HCT116 (cell line): ENCODE results near the gene PDSS2. TPM values are rescaled to one million over a fixed set of nuclear protein-coding genes. Genes with fewer than 3 reads are reported as not detected.

Experiments used
- ATAC-seq: fragments of 200-7000 bp; cut with Tn5 transposase; 2 replicates; pipeline ENCODE4 v1.9.1; 2020; ENCODE audit warnings: mild to moderate bottlenecking, moderate library complexity
- BruUV-seq: library from RNA; stranded (reverse); fragments of 400-500 nt; replicated peaks from 2 replicates; lab custom pipeline; 2021; lab: Mats Ljungman, UMichigan
- CTCF ChIA-PET: fragments of 300-600 bp; sonication (Branson Sonifier 250); formaldehyde crosslinking; loops from one replicate; lab custom pipeline; 2021; ENCODE audit warnings: antibody characterized with exemption; lab: Charles Lee
- POLR2A ChIA-PET: fragments of 300-600, 350-600 bp; sonication (Branson Sonifier 250); formaldehyde crosslinking; loops from one replicate; lab custom pipeline; 2021; ENCODE audit warnings: antibody characterized with exemption; lab: Charles Lee
- RAD21 ChIA-PET, 2 experiments: fragments of 300-600 bp; sonication (Branson Sonifier 250); formaldehyde crosslinking; loops; one replicate each; lab custom pipeline; 2023; ENCODE audit warnings: low total read pairs in 2 of 2; ENCODE audit not compliant: uncharacterized antibody in 2 of 2, unreplicated experiment in 2 of 2, low non-redundant PET in 1 of 2; lab: Charles Lee
- DNase-seq: peaks from one replicate; pipeline ENCODE4 v3.0.0-alpha.2; 2010; ENCODE audit warnings: low read depth, low spot score
- H2AFZ ChIP-seq: fragments of 200-600 bp; shearing (Covaris generic), sonication (generic); 2 replicates; pipeline ENCODE4 v1.6.1; 2017; ENCODE audit warnings: low read depth, mixed run types, mixed read lengths, antibody characterized with exemption, low read length; ENCODE audit not compliant: poor library complexity, severe bottlenecking
- H3K27ac ChIP-seq: 2 replicates; pipeline ENCODE4 v1.5.1; 2012; ENCODE audit warnings: low read depth, low read length
- H3K27me3 ChIP-seq: fragments of 200-600 bp; sonication (generic); 2 replicates; pipeline ENCODE4 v1.6.1; 2016; ENCODE audit warnings: mixed run types, low read length, mixed read lengths; ENCODE audit not compliant: insufficient read depth
- H3K36me3 ChIP-seq, 2 experiments: fragments of 200-500 bp in 1 of 2; fragments of 200-600 bp in 1 of 2; sonication (Bioruptor generic) in 1 of 2; sonication (generic) in 1 of 2; 2 replicates each; pipeline versions ENCODE4 v1.5.1 to v1.6.1; 2014 to 2016; ENCODE audit warnings: low read length in 2 of 2, inconsistent platforms in 1 of 2, mixed read lengths in 1 of 2, mixed run types in 1 of 2; ENCODE audit not compliant: insufficient read depth in 2 of 2, control insufficient read depth in 1 of 2
- H3K4me1 ChIP-seq, 2 experiments: fragments of 200-600 bp in 1 of 2; sonication (generic) in 1 of 2; 2 replicates each; pipeline versions ENCODE4 v1.5.1 to v1.6.1; 2012 to 2017; ENCODE audit warnings: low read length in 2 of 2, inconsistent platforms in 1 of 2, mild to moderate bottlenecking in 1 of 2, mixed read lengths in 1 of 2, mixed run types in 1 of 2, moderate library complexity in 1 of 2; ENCODE audit not compliant: insufficient read depth in 2 of 2, control insufficient read depth in 1 of 2
- H3K4me2 ChIP-seq: fragments of 200-600 bp; sonication (generic); 2 replicates; pipeline ENCODE4 v1.6.1; 2017; ENCODE audit warnings: mixed run types, low read length, mixed read lengths
- H3K4me3 ChIP-seq, 2 experiments: fragments of 200-600 bp in 1 of 2; sonication (generic) in 1 of 2; replicated peaks in 1 of 2; 2 replicates each; pipeline ENCODE4 v1.5.1; 2011 to 2016; ENCODE audit warnings: low read length in 2 of 2, control low read depth in 1 of 2, low read depth in 1 of 2, mild to moderate bottlenecking in 1 of 2, mixed read lengths in 1 of 2, mixed run types in 1 of 2
- H3K79me2 ChIP-seq: fragments of 200-600 bp; sonication (generic); 2 replicates; pipeline ENCODE4 v1.6.1; 2017; ENCODE audit warnings: mild to moderate bottlenecking, mixed run types, low read length, moderate library complexity, mixed read lengths; ENCODE audit not compliant: insufficient read depth
- H3K9ac ChIP-seq: fragments of 200-600 bp; sonication (generic); 2 replicates; pipeline ENCODE4 v1.6.1; 2016; ENCODE audit warnings: low read length, mixed read lengths
- H3K9me2 ChIP-seq: fragments of 200-600 bp; sonication (generic), shearing (Covaris generic); 2 replicates; pipeline ENCODE4 v1.6.1; 2017; ENCODE audit warnings: mixed run types, mild to moderate bottlenecking, moderate library complexity; ENCODE audit not compliant: insufficient read depth
- H3K9me3 ChIP-seq, 2 experiments: fragments of 200-500 bp in 1 of 2; fragments of 200-600 bp in 1 of 2; sonication (Bioruptor generic) in 1 of 2; sonication (generic) in 1 of 2; 2 replicates each; pipeline ENCODE4 v1.6.1; 2014 to 2017; ENCODE audit warnings: low read length in 2 of 2, mixed read lengths in 2 of 2, inconsistent platforms in 1 of 2, low read depth in 1 of 2, mild to moderate bottlenecking in 1 of 2, mixed run types in 1 of 2, moderate library complexity in 1 of 2; ENCODE audit not compliant: control insufficient read depth in 1 of 2, insufficient read depth in 1 of 2
- H4K20me1 ChIP-seq: fragments of 200-600 bp; sonication (generic), shearing (Covaris generic); 2 replicates; pipeline ENCODE4 v1.6.1; 2017; ENCODE audit warnings: mixed run types, mild to moderate bottlenecking, moderate library complexity; ENCODE audit not compliant: insufficient read depth
- CEBPB ChIP-seq: IDR thresholded peaks from 2 replicates; pipeline ENCODE4 v1.6.1; 2012; ENCODE audit warnings: low read depth
- EZH2 ChIP-seq: fragments of 200-600 bp; sonication (generic); IDR thresholded peaks from 2 replicates; pipeline ENCODE4 v1.6.1; 2017; ENCODE audit warnings: antibody characterized with exemption, mixed run types
- POLR2A ChIP-seq: IDR thresholded peaks from 2 replicates; pipeline ENCODE4 v1.7.0; 2011; ENCODE audit warnings: borderline replicate concordance; ENCODE audit not compliant: insufficient read depth, insufficient read length; ENCODE audit errors: extremely low read depth
- SIN3A ChIP-seq: IDR thresholded peaks from 2 replicates; pipeline ENCODE4 v1.6.1; 2012; ENCODE audit warnings: low read depth
- SP1 ChIP-seq: IDR thresholded peaks from 2 replicates; pipeline ENCODE4 v1.6.1; 2012; ENCODE audit warnings: low read depth
- ZNF274 ChIP-seq: fragments of 200-500 bp; sonication (Bioruptor generic); IDR thresholded peaks from 2 replicates; pipeline ENCODE4 v1.6.1; 2014; ENCODE audit warnings: mild to moderate bottlenecking, low read depth, low read length, inconsistent platforms
- intact Hi-C: fragments of 100-400 bp; cut with micrococcal nuclease; formaldehyde crosslinking; loops from 2 replicates; pipeline ENCODE4 v1.10.0; 2022
- total RNA-seq: library from RNA; stranded (reverse); gene quantifications from one replicate; pipeline ENCODE4 v1.2.1, GENCODE V29; 2021; ENCODE audit not compliant: unreplicated experiment
- TF ChIP-seq, protein P1 (sequence below): IDR thresholded peaks from 2 replicates; pipeline ENCODE4 v1.6.1; 2012; ENCODE audit warnings: low read depth
- TF ChIP-seq, protein P2 (sequence below): IDR thresholded peaks from 2 replicates; pipeline ENCODE4 v1.6.1; 2011; ENCODE audit warnings: mild to moderate bottlenecking, low read length, moderate library complexity; ENCODE audit not compliant: insufficient replicate concordance; ENCODE audit errors: extremely low read depth
- TF ChIP-seq, protein P3 (sequence below): IDR thresholded peaks from 2 replicates; pipeline ENCODE4 v1.6.1; 2012
- TF ChIP-seq, protein P4 (sequence below): IDR thresholded peaks from 2 replicates; pipeline ENCODE4 v1.6.1; 2012

The PDSS2 gene
- total RNA-seq, 1 experiment from 2014 or later: 12.2 TPM

DNA sequence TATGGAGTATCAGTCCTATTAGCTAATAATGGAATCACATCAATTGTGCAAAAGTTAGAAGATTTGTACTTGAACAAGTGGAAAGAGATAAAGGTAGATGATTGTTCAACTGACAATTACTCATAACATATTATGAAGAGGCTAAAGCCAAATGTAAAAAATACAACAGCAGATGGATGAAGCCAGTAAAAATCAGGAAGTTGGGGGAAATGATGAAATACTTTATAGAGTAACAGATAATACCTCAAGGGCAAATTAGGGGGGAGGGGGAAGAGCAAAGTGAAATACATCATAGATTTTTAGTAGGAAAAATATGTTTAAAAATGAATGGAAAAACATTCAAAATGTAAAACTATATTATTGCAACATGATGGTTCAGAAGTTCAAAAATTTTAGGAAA, 114.0 kb downstream of the PDSS2 start (continued):
- no peak for TF ChIP-seq ZNF274
- no peak for TF ChIP-seq CEBPB

DNA sequence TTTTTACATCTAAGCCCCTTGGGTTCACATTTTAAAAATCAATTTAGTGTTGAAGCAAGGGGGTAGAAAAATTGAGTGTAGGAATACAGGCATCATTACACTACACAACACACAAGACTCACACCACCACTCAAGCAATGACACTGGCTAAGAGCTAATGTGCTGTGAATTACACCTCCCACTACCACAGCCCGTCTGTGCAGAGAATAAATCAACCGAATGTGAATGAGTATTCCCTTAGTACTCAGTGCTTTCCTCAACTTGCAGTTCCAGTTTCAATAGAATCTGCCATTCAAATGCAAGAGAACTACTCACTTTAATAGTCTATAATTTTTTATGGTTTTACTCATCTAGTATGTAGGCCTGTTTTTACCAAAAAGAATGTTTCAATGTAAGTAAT, 114.4 kb downstream of the PDSS2 start:
- Histone ChIP-seq H3K27me3 (no peaks in the 10 kb centered on the region), H3K4me3 (no peak overlapping the region), H3K9ac (no peak overlapping the region), H3K4me2 (no peak overlapping the region), H3K4me1 (no peaks in the 10 kb centered on the region), H3K27ac (no peak overlapping the region), H3K36me3 (no peaks in the 10 kb centered on the region), H3K9me3 (no peaks in the 10 kb centered on the region), H3K9me2 (no peaks in the 10 kb centered on the region), H4K20me1 (no peaks in the 10 kb centered on the region), H3K79me2 (no peaks in the 10 kb centered on the region), H2AFZ (no peak overlapping the region)
- DNase-seq (no peak), ATAC-seq (no peak)
- BruUV-seq: no TSS peak
- TF ChIP-seq SIN3A (no peak), SP1 (no peak), POLR2A (no peak), CEBPB (no peak), EZH2 (no peak)
- TF ChIP-seq, protein P1, sequence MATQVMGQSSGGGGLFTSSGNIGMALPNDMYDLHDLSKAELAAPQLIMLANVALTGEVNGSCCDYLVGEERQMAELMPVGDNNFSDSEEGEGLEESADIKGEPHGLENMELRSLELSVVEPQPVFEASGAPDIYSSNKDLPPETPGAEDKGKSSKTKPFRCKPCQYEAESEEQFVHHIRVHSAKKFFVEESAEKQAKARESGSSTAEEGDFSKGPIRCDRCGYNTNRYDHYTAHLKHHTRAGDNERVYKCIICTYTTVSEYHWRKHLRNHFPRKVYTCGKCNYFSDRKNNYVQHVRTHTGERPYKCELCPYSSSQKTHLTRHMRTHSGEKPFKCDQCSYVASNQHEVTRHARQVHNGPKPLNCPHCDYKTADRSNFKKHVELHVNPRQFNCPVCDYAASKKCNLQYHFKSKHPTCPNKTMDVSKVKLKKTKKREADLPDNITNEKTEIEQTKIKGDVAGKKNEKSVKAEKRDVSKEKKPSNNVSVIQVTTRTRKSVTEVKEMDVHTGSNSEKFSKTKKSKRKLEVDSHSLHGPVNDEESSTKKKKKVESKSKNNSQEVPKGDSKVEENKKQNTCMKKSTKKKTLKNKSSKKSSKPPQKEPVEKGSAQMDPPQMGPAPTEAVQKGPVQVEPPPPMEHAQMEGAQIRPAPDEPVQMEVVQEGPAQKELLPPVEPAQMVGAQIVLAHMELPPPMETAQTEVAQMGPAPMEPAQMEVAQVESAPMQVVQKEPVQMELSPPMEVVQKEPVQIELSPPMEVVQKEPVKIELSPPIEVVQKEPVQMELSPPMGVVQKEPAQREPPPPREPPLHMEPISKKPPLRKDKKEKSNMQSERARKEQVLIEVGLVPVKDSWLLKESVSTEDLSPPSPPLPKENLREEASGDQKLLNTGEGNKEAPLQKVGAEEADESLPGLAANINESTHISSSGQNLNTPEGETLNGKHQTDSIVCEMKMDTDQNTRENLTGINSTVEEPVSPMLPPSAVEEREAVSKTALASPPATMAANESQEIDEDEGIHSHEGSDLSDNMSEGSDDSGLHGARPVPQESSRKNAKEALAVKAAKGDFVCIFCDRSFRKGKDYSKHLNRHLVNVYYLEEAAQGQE: no peak
- TF ChIP-seq, protein P2, sequence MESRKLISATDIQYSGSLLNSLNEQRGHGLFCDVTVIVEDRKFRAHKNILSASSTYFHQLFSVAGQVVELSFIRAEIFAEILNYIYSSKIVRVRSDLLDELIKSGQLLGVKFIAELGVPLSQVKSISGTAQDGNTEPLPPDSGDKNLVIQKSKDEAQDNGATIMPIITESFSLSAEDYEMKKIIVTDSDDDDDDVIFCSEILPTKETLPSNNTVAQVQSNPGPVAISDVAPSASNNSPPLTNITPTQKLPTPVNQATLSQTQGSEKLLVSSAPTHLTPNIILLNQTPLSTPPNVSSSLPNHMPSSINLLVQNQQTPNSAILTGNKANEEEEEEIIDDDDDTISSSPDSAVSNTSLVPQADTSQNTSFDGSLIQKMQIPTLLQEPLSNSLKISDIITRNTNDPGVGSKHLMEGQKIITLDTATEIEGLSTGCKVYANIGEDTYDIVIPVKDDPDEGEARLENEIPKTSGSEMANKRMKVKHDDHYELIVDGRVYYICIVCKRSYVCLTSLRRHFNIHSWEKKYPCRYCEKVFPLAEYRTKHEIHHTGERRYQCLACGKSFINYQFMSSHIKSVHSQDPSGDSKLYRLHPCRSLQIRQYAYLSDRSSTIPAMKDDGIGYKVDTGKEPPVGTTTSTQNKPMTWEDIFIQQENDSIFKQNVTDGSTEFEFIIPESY: no peak
- TF ChIP-seq, protein P3, sequence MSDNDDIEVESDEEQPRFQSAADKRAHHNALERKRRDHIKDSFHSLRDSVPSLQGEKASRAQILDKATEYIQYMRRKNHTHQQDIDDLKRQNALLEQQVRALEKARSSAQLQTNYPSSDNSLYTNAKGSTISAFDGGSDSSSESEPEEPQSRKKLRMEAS: no peak
- TF ChIP-seq, protein P4, sequence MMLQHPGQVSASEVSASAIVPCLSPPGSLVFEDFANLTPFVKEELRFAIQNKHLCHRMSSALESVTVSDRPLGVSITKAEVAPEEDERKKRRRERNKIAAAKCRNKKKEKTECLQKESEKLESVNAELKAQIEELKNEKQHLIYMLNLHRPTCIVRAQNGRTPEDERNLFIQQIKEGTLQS: no peak
- ChIA-PET RAD21 (no interaction called here), POLR2A (no interaction called here), CTCF (no interaction called here)
- intact Hi-C loops: no loop called here
